Keratinocyte (primary cell): Measurements from ENCODE around the gene MED27.

Experiments used
- CTCF ChIP-seq, 3 experiments: IDR thresholded peaks in 1 of 3; conservative IDR thresholded peaks in 1 of 3; optimal IDR thresholded peaks in 1 of 3; 2 replicates in 2 of 3; 3 replicates in 1 of 3; pipeline versions ENCODE3 to v1.5.1; 2011; ENCODE audit warnings: low read length in 3 of 3, mild to moderate bottlenecking in 3 of 3, moderate library complexity in 2 of 3, control low read depth in 1 of 3, inconsistent platforms in 1 of 3; ENCODE audit not compliant: insufficient read depth in 2 of 3; ENCODE audit errors: extremely low read depth in 1 of 3
- EZH2 ChIP-seq: IDR thresholded peaks from one replicate; pipeline ENCODE4 v1.6.1; 2012; ENCODE audit warnings: inconsistent platforms, mild to moderate bottlenecking, low read length, moderate library complexity

- TF ChIP-seq CTCF (optimal IDR thresholded peaks at IDR 0.05 in 1 of 3, IDR thresholded peaks at IDR 0.05 in 1 of 3, conservative IDR thresholded peaks at IDR 0.05 in 1 of 3; ENCODE audit: extremely low read depth in 1 of 3, insufficient read depth in 2 of 3, low read length in 3 of 3), result no peak
- TF ChIP-seq EZH2, result no peak
Observed at GRCh38 chr9:131874916-131875670, 204.6 kb downstream of the MED27 start.
